ENCODE measurements around the gene TSPAN12. TPM values are rescaled to one million over a fixed set of nuclear protein-coding genes. Genes with fewer than 3 reads are reported as not detected.
A peak's percentile ranks its signal among the peaks of the same experiment; 100 is the strongest.

TSPAN12 gene
- total RNA-seq, 1 donor from 2014 or later, result 11.7 TPM

- no peak for DNase-seq (ENCODE audit: low read depth)
- TF ChIP-seq, protein P1, sequence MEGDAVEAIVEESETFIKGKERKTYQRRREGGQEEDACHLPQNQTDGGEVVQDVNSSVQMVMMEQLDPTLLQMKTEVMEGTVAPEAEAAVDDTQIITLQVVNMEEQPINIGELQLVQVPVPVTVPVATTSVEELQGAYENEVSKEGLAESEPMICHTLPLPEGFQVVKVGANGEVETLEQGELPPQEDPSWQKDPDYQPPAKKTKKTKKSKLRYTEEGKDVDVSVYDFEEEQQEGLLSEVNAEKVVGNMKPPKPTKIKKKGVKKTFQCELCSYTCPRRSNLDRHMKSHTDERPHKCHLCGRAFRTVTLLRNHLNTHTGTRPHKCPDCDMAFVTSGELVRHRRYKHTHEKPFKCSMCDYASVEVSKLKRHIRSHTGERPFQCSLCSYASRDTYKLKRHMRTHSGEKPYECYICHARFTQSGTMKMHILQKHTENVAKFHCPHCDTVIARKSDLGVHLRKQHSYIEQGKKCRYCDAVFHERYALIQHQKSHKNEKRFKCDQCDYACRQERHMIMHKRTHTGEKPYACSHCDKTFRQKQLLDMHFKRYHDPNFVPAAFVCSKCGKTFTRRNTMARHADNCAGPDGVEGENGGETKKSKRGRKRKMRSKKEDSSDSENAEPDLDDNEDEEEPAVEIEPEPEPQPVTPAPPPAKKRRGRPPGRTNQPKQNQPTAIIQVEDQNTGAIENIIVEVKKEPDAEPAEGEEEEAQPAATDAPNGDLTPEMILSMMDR (conservative IDR thresholded peaks at IDR 0.05; ENCODE audit: low read depth, low read length), result no peak
- H3K4me3 ChIP-seq (ENCODE audit: low read depth, low read length), result no peak overlapping the region
These were observed 5.1 kb upstream of the TSPAN12 start for GRCh38 chr7:120862987-120863590.

GRCh38 chr7:120860156-120860555 is 2.2 kb upstream of the TSPAN12 start:
- no peak for DNase-seq (ENCODE audit: low read depth)
- TF ChIP-seq, protein P1 (conservative IDR thresholded peaks at IDR 0.05; ENCODE audit: low read depth, low read length), result no peak
- no peak overlapping the region for H3K4me3 ChIP-seq (ENCODE audit: low read depth, low read length)

DNA sequence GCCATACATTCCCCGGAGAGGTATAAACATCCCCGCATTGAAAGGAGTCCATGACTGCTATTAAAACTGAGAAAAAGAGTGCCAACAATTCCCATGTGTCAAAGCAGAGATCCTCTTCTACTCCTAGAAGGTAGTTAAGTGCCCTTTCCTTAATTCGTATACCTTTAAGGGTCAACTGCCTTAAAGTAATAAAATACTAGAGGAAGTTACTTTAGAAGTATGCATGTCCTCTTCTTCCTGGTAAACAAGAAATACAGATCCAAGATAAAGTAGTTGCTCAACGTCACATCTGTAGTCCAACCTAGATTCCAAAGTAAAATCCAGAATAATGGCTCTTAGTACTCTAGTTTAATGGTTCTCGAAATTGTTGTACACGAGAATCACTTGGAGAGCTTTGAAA is 1.5 kb upstream of the TSPAN12 start:
- TF ChIP-seq, protein P1 (conservative IDR thresholded peaks at IDR 0.05; ENCODE audit: low read depth, low read length), result no peak
- no peak overlapping the region for H3K4me3 ChIP-seq (ENCODE audit: low read depth, low read length)
- no peak for DNase-seq (ENCODE audit: low read depth)

- DNase-seq (ENCODE audit: low read depth), result no peak
- TF ChIP-seq, protein P1 (conservative IDR thresholded peaks at IDR 0.05; ENCODE audit: low read depth, low read length), result no peak
- H3K4me3 ChIP-seq (ENCODE audit: low read depth, low read length), result peak overlapping the region; percentile 65
These were observed 1.2 kb downstream of the TSPAN12 start for GRCh38 chr7:120856621-120857352.

DNA sequence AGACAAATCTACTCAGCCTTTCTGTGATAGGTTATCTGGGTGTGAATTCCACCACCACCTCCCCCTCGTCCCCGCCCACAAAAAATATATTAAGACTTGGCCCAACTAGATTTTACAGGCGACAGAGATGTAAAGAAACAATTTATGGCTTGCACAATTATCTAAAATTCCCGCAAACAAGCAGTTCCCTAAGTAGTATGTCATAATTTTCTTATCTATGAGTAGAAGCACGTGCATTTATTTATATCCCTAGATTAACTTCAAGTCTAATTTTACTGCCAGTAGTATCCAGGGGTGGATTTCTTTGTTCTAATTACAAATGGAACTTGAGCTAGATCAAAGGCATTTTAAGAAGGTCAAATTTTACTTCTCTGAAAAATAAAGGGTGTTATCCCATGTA is 1.7 kb downstream of the TSPAN12 start:
- TF ChIP-seq, protein P1 (conservative IDR thresholded peaks at IDR 0.05; ENCODE audit: low read depth, low read length), result no peak
- no peak for DNase-seq (ENCODE audit: low read depth)
- peak overlapping the region; percentile 65 for H3K4me3 ChIP-seq (ENCODE audit: low read depth, low read length)

- H3K4me3 ChIP-seq (ENCODE audit: low read depth, low read length), result no peak overlapping the region
- DNase-seq (ENCODE audit: low read depth), result no peak
- TF ChIP-seq, protein P1 (conservative IDR thresholded peaks at IDR 0.05; ENCODE audit: low read depth, low read length), result no peak
These were observed 5.2 kb downstream of the TSPAN12 start for GRCh38 chr7:120852700-120853099.

DNA sequence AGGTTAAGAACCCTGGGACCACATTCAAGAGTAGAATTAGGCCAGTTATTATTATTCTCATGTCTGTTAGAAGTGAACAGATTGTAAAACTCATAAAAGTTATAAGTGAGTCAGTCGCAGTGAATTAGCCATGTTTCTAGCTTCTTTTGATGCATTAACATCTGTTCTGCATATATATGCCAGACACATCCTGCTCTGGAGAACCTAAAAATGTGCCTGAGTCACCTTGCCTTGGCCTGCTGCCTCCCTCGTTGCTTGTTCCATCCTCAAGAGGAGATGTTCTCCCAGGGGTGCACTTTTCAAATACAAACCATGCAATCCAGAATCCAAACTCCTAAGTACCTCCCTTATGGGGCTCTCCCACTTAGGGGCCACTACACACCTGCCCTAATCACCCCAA is 14.8 kb downstream of the TSPAN12 start:
- H3K4me3 ChIP-seq (ENCODE audit: low read depth, low read length), result no peak overlapping the region
- no peak for DNase-seq (ENCODE audit: low read depth)
- TF ChIP-seq, protein P1 (conservative IDR thresholded peaks at IDR 0.05; ENCODE audit: low read depth, low read length), result no peak

Measured in epithelial cell of proximal tubule (primary cell).